HG03039 (cell line): Measurements from ENCODE around the gene FRAS1.
"Not testable (repeated sequence)": the region's sequence is repeated elsewhere in the genome, so short reads cannot be mapped to it uniquely, and the experiment has no call there.

Experiments used
- ATAC-seq: cut with Tn5 transposase; IDR thresholded peaks from one replicate; pipeline ENCODE4 v1.9.1; 2021; ENCODE audit warnings: mild to moderate bottlenecking, moderate library complexity; ENCODE audit not compliant: unreplicated experiment

FRAS1 gene

DNA sequence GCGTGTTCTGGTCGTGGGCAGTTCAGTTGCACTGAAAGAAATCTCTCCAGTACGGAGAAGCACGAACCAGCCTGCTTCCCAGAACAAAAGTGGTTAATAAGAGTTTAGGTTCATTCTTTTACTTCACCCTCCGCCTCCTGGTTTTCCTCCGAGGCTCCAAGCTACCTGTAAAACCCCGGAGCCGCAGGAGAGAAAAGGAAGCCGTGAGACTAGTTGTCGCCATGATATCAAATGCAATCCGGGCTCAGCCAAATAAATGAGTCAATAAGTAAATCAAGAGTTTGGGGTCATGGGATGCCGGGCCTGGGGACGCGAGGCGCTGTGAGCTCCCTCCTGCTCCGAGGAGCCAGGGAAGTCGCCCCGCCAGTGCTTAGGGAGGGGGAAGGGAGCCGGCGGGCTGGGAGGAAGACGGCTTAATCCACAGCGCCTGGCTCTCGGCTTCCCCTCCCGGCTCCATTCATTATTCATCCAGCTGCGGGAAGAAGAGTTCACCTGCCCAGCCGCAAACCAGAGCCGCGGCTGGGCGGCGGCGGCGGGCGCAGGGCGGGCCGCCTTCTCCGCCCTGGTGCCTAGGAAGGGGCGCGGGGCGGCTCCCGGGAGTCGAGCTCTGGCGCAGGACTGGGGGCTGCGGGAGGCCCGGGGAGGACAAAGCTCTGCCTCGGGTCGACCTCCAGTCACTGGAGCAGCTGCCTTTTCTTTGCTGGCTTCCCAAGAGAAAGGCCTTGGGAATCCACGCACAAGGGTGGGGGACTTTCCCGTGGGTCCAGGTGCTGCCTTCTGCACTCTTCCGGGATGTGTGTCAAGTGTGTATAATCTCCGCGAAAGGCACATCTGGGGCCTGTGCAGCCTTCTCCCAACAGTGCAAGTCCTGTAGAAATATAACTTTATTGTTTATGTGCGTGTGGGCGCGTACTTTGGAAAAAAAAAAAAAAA lies 1.7 kb downstream of the FRAS1 start:
- ATAC-seq: no peak

DNA sequence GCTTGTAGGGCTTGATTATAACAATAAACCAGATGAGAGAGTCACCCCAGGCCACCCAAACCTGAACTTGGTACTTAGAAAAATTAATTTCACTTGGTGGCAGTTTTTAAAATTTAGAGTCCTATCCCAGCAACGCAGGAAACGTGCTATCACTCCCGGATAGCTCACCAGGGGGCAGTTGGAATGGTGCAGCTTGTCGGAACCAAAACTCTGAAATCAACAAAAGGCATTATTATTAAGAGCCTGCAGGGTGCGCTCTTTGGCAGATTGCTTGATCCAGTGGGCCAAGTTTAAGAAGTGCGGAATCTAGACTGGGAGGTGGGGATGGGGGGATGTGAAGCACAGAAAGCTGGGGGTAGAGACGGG lies 2.4 kb downstream of the FRAS1 start:
- ATAC-seq: no peak

DNA sequence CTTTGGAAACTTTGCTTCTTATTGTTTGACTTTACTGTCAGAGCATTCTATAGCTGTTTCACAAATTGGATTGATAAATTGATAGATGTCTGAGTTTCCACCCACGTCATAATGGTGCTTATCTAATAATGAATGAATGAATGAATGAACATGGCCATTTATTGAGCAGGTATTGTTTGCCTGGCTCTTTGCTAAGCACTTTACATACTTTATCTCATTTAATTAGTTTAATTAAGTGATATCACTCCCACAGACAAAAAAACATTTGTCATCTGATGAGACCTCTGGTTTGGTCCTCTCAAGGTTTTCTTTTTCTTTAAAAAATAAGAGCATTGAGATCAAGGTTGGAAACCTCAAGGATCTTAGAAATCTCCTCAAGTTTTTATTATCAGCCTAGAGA lies 2.8 kb downstream of the FRAS1 start:
- ATAC-seq: no peak

DNA sequence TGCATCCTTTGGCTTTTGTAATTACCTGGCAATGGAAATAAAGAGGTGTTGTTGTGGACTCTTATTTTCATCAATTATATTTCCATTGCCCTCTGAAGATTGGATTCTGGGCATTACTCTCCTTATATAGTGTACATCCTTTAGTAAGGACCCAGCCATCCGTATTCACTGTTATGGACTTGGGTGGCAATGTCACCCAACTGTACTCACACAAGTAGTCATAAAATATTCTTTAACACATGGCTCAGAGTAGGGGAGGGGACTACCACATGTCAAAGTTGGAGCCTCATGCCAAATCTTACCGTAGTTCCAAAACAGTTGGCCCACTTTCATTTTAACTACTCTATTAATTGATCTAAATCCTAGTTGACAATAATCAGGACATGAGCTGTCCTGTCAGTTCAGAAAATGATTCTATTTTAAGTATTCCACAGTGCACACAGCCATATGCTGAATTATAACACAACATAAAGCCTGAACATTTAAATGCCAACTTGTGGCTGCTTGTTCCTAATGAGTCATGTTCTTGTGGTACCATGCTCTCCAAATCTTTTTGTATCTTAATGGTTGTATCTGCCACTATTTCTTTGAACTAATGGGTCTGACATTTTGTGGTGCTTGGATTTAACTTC lies 4.9 kb downstream of the FRAS1 start:
- ATAC-seq: no peak

DNA sequence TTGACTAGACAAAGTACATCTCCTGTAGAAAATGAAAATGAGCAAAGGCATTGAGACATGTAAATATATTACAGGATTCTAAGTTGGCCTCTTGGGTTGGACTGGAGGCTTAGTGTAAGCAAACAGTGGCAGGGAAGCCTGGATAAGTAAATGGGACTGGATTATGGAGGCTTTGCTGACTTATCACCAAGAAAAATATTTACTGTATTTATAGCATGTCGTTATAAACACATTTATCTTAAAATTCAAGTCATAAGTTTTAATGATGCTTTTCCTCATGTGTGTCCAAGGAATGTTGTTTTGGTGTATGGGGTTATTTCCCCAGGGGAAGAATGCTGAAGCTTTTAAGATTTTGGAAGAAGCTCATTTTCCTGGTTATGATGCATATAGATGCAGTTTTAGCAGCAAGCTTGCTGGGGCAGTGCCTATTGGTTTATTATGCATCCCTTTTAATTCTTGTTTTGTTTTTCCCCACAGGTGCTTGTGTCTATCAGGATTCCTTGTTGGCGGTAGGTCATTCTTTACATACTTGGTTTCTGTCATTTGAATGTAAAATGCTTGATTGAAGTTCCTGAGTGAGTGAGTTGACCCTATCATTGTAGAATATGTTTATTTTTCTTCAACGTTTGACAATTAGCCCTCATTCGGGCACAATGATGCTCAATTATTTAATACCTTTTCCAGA lies 8.5 kb downstream of the FRAS1 start:
- no peak for ATAC-seq

DNA sequence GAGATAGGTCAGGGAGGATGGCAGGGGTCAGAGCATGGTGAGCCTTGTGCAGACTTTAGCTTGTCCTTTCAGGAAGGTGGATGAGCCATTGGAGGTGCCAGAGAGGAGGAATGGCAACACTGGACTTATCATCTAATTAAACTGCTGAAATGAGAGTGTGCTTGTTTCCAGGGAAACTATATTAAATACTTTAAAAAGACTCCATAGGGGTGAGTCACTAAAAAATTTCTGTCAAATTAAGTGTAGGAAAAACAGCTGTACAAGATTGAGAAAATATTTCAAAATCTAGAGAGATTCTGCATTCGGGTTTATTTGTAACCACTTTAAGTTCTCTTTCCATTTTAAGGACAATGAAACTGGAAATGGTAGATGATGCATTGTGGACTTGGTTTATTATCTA lies 11.4 kb downstream of the FRAS1 start:
- ATAC-seq: no peak

DNA sequence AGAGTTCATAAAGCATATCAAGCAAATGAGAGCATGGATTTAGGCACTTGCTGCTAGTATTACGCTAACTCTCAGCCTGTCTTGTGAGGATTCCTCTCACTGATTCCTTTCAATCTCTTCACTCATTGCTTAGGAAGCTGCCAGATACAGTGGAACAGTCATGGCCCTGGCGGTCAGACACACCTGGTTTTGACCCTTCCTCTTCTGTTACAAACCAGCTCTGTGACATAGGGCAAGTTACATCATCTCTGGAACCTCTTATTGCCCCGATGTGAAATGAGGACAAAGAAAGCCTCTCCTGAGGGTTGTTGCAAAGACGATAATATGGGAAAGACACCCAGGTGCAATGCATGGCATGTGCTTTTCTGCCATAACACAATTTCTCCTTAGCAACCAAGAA lies 12.2 kb downstream of the FRAS1 start:
- ATAC-seq: no peak

DNA sequence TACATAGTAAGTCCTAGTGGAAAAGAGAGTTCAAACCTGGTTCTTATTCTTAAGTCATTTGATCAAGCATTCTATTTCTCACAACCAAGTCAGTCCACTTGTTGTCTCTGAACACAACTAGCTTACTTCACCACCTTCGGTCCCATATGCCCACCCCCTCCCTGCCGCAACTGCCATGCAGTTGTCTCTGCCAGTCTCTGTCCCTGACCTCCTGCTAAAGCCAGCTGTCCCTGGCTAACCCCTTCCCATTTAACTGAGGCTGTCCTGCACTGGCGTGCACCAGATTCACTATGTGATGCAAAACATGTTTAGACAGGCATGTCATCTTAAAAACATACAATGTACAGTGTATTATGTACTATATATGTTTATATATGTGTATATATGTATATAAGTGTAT lies 12.7 kb downstream of the FRAS1 start:
- no peak for ATAC-seq

DNA sequence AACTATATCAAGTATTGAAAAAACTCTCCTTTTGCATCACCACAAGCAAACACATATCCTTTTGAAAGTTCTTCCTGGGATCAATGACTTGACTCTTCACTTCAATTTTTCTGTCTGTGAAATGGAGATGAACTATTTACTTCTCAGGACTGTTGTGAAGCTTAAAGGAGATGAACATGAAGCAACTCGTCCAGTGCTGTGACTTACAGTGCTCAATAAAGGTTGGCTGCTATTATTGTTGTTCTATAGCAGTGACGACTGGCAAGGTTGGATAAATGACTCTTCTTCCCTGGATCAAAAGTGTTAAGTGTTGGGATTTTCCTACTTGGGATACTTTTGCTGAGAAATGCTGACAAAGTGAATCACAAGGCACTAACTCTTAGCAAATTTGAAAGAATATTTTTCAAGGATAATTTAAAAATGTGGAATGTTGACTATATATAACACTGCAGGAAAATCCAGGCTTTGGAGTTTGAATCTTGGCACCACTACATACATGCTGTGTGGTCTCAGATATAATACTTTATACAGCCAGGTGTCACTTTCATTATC lies 13.7 kb downstream of the FRAS1 start:
- ATAC-seq: no peak

DNA sequence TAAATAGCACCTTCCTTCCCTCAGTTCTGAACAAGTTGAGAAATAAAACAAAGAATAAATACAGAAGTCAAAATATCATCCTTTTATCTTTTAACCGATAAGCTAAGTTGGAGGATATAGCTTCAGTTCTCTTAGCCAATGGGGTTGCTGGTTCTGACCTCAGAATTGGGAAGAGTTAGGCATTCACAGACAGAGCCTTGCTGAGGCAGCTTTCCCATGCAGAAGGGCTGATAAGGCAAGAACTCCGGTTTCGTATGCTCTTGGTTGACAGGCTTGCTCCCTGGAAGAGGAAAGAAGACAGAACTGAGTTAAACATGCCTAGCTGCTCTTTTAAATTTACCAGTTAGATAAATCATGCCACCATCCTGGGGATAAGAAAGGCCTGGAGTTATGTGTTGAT lies 17.6 kb downstream of the FRAS1 start:
- ATAC-seq: no peak

DNA sequence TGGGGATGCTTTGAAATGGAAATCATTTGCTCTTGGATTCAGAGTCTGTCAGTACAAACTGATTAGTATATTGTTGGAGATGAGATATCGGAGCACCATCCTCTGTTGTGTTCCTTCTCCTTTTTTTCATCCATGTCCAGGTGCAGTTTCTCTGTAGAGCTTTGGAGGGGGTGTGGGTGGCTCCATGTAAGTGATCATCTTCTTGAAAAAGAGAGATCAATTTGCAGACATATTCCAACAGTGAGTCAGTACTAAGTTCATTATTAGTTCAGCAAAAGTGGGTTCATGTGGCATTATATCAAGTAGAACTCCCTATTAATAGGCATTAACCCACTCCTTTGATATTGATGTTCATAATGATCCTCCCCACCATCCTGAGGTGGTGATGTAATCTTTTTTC lies 18.9 kb downstream of the FRAS1 start:
- ATAC-seq: no peak

DNA sequence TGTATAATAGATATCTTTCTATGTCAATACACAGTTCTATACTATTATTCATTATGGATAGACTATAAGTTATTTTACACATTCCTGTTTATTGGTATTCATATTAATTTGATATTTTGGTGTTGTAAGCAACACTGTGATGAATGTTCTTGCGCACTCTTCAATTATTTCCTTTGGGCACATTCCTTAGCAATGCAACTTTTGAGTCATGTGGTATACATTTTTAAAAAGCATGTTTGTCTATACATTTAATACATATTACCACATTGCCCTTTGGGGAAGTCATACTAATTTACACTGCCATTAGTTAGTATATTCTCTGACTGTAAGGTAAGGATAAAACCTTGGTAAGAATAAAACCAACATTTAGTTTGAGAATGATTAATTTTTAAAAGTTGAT lies 21.0 kb downstream of the FRAS1 start:
- ATAC-seq: no peak

DNA sequence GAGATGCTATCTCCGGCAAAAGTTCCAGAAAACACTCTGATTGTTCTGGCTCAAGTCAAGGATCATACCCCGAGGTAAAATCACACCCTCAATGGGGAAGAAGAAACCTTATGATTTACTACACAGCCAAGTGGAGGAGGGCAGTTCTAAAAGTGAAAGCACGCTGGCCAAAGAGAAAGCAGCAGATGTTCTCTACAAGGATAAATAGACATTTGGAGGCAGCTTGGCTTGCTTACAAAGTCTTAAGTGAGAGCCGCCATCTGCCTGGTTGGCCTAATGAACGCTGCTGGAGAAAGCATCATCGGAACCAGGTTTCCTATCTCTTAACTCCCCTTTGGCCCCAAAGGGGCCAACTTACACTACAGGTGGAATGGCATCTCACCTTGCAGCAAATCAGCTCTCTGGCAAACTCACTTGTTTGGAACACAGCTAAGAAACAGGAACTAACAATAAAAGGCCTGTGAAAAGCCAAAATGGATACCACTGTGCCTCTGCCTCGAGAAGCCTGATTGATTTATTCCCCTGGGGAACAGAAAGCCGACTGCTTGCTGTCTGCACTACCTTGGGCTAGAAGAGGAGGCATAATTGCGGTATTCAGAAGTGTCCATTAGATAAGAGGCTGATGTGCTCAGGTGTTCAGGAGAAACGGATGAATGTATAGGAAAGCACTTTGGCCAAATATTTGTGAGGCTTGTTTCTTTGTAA lies 22.8 kb downstream of the FRAS1 start:
- no peak for ATAC-seq

DNA sequence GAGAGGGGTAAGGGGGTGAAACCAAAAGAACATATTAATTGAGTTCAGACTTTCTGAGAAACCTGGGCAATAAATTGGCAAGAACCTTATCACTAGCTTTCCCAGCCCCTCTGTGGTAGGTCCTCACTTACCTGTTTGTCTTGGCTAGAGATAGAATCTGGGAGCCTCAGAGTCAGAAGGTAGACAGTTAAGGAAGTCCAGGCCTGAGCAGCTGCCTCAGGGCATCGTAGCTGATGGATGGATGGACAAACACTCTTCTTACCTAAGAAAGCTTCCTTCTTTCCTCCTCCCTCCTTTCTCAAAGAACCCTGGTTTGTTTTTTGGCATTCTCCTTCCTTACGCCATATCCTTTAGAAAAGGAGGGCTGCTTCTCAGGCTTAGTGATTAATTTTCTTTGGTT lies 24.4 kb downstream of the FRAS1 start:
- no peak for ATAC-seq

DNA sequence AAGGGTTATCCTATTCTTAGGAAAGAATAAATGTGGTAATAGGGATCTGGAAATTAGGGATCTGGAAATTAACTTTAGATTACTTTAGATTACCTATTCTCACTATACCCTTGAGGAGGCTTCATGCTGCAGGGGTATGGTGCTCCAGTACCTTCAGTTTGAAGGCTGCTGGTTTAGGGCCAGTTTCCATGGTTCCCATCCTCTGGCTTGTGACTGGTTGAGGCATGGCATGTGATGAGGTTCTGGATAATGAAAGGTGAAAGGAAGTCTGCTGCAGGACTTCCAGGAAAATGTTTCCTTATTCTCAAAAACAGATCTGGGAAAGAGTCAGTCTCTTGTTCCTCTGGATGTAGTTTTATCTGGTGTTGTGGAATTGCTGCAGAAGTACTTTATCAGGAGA lies 25.9 kb downstream of the FRAS1 start:
- ATAC-seq: no peak

DNA sequence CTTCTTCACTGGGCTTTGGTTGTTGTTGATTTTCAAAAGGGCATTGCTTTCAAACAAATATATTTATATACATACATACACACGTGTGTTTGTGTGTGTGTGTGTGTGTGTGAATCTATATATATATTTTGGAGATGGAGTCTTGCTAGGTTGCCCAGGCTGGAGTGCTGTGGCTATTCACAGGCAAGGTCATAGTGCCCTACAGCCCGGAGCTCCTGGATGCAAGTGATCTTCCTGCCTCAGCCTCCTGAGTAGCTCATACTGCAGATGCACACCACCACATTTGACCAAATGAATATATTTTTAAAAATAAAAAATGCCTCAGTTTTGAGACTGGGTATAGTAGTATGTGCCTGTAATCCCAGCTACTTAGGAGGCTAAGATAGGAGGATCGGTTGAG lies 34.4 kb downstream of the FRAS1 start:
- ATAC-seq: no peak

DNA sequence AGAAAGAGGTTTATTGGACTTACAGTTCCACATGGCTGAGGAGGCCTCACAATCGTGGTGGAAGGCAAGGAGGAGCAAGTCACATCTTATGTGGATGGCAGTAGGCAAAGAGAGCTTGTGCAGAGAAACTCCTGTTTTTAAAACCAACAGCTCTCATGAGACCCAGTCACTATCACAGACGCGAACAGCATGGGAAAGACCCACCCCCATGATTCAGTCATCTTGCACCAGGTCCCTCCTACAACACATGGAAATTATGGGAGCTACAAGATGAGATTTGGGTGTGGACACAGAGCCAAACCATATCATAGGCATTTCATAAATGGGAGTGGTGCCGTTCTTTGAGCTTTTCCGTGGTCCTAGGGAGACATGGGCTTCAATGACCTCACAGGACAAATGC lies 35.2 kb downstream of the FRAS1 start:
- not testable (repeated sequence) for ATAC-seq

DNA sequence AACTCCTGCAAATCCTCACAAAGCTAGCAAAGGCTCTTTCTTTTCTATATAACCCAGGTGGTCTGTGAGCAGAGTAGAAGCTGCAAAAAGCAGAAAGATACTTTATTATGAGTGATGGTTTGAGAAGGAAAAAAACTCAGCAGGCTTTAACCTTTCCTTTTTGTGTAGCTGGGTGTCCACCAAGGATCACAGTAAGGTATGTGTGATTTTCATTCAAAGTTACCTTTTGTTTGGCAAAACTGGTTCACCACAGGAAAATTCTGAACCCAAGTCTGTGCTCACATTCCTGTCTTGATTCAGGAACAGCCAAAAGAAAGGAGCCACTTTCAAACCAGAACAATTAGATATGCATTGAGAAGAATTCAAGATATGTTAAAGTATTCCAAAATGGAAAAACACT lies 35.7 kb downstream of the FRAS1 start:
- no peak for ATAC-seq

DNA sequence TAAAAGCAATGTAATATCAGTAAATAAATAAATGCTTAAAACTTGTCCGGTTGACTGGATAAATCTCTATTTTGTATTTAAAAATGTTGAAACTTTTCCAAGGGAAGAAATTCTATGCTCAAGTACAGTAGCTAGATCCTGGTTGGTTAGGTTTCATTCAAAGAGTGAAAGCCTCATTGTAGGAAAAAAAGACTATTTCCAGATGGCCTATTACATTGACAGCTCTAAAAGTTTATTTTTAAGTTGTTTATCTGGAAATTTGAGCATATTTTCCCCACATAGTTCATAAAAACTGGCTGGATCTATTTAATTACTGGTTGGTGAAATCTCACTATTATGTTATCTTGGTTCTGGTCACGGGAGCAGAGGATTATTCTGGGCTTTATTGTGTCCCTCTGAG lies 38.0 kb downstream of the FRAS1 start:
- no peak for ATAC-seq

DNA sequence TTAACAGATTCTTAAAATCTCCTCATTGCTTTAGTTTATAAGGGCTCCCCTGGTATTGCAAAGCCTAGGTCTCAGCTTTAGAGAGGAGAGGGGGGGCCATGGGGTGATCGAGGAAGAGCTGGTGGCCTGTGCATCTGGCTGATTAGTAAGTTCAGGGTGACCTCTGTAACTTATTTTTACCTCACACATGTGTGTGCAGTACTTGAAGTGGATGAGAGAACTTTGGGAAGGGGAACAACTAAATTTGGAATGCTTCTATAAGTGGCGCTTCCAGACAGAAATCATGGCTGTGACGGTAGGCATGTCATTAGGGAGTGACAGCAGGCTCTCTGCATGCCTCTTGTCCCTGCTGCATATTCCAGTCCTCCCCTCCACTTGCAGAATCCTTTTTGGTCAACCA lies 41.9 kb downstream of the FRAS1 start:
- no peak for ATAC-seq

DNA sequence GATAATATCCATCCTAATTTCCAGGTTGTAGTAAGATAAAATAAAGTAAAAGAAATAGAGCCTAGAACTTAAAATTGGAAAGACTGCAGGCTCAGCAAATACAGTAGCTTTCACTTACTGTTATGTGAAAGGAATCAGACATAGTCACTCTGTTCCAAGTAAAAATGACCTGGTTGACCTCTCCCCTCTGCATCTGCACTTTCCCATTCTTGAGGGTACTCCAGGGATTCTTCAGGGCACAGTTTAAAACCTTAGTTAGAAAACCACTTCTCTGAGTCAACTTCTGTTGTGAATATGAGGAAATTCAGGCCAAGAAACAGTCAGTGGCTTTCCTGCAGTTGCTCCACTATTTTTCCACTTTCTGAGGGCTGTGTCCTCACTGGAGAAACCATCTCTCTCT lies 42.9 kb downstream of the FRAS1 start:
- ATAC-seq: no peak
